MM.1S (cell line): ENCODE measurements around the gene ZNF710.

Source experiments
- DNase-seq: peaks from one replicate; pipeline ENCODE4 v3.0.0-alpha.2; 2015
- H2AFZ ChIP-seq: fragments of 300-600 bp; sonication (generic); 2 replicates; pipeline ENCODE4 v1.6.0; 2016; ENCODE audit warnings: antibody characterized with exemption, low read length
- H3F3A ChIP-seq: fragments of 300-600 bp; sonication (generic); 2 replicates; pipeline ENCODE4 v1.6.1; 2016; ENCODE audit warnings: mild to moderate bottlenecking, antibody characterized with exemption, low read length, moderate library complexity, mixed read lengths; ENCODE audit not compliant: insufficient read depth
- H3K27ac ChIP-seq: fragments of 300-600 bp; sonication (generic); 2 replicates; pipeline ENCODE4 v1.5.1; 2016; ENCODE audit warnings: mild to moderate bottlenecking, low read length
- H3K27me3 ChIP-seq: fragments of 300-600 bp; sonication (generic); replicated peaks from 2 replicates; pipeline ENCODE4 v1.6.0; 2016; ENCODE audit warnings: low read length; ENCODE audit not compliant: insufficient read depth
- H3K36me3 ChIP-seq: fragments of 300-600 bp; sonication (generic); replicated peaks from 2 replicates; pipeline ENCODE4 v1.6.1; 2016; ENCODE audit warnings: mild to moderate bottlenecking, low read length, mixed read lengths; ENCODE audit not compliant: insufficient read depth
- H3K4me1 ChIP-seq: fragments of 300-600 bp; sonication (generic); 2 replicates; pipeline ENCODE4 v1.6.1; 2016; ENCODE audit warnings: low read length, mixed read lengths
- H3K4me2 ChIP-seq: fragments of 300-600 bp; sonication (generic); 2 replicates; pipeline ENCODE4 v1.6.0; 2016; ENCODE audit warnings: low read depth, low read length
- H3K4me3 ChIP-seq: fragments of 300-600 bp; sonication (generic); 2 replicates; pipeline ENCODE4 v1.5.1; 2016; ENCODE audit warnings: low read length, mixed read lengths
- H3K79me2 ChIP-seq: fragments of 300-600 bp; sonication (generic); 2 replicates; pipeline ENCODE4 v1.6.1; 2016; ENCODE audit warnings: mixed run types, low read length, mixed read lengths
- H3K9ac ChIP-seq: fragments of 300-600 bp; sonication (generic); 2 replicates; pipeline ENCODE4 v1.6.1; 2016; ENCODE audit warnings: low read length, mixed read lengths
- H3K9me2 ChIP-seq: fragments of 300-600 bp; sonication (generic); replicated peaks from 2 replicates; pipeline ENCODE4 v1.6.1; 2016; ENCODE audit warnings: mild to moderate bottlenecking, low read length, mixed read lengths; ENCODE audit not compliant: insufficient read depth
- H3K9me3 ChIP-seq: fragments of 300-600 bp; sonication (generic); replicated peaks from 2 replicates; pipeline ENCODE4 v1.6.1; 2016; ENCODE audit warnings: mild to moderate bottlenecking, low read length, mixed read lengths; ENCODE audit not compliant: insufficient read depth
- H4K20me1 ChIP-seq: fragments of 300-600 bp; sonication (generic); 2 replicates; pipeline ENCODE4 v1.6.1; 2016; ENCODE audit warnings: mild to moderate bottlenecking, low read length, moderate library complexity, mixed read lengths; ENCODE audit not compliant: insufficient read depth
- CTCF ChIP-seq: fragments of 300-600 bp; sonication (generic); IDR thresholded peaks from 2 replicates; pipeline ENCODE4 v1.5.1; 2016; ENCODE audit warnings: antibody characterized with exemption, low read length, mixed read lengths
- EZH2 ChIP-seq: fragments of 300-600 bp; sonication (generic); optimal IDR thresholded peaks from 2 replicates; pipeline ENCODE3; 2017; ENCODE audit warnings: low read depth, mild to moderate bottlenecking, antibody characterized with exemption, low read length, mixed read lengths
- EZH2phosphoT487 ChIP-seq: fragments of 300-600 bp; sonication (generic); IDR thresholded peaks from 2 replicates; pipeline ENCODE4 v1.6.1; 2018; ENCODE audit warnings: antibody characterized with exemption, low read length

ZNF710 gene

GRCh38 chr15:90000186-90001001, 730 bp upstream of the ZNF710 start:
- TF ChIP-seq EZH2phosphoT487 = no peak
- TF ChIP-seq CTCF = no peak
- no peak for TF ChIP-seq EZH2
- Histone ChIP-seq H3K27ac (peak overlapping the region; percentile 39; the same call in 1 of the 2 replicates), H3K4me1 (peaks cover 4% of the 10 kb centered on the region; the same call in 1 of the 2 replicates), H3K79me2 (peaks cover 30% of the 10 kb centered on the region), H3K4me2 (peak overlapping the region; percentile 59), H3K9ac (peak overlapping the region; percentile 76), H3K36me3 (no peaks in the 10 kb centered on the region), H3K9me2 (no peaks in the 10 kb centered on the region), H3K27me3 (no peaks in the 10 kb centered on the region), H4K20me1 (no peaks in the 10 kb centered on the region), H3K4me3 (peak overlapping the region; percentile 89), H3K9me3 (no peaks in the 10 kb centered on the region), H3F3A (peaks cover 13% of the 10 kb centered on the region; the same call in 1 of the 2 replicates), H2AFZ (peak overlapping the region; percentile 44)
- DNase-seq = no peak

- DNase-seq = peak; percentile 74
- Histone ChIP-seq H3K9me2 (no peaks in the 10 kb centered on the region), H3F3A (peaks cover 13% of the 10 kb centered on the region; the same call in 1 of the 2 replicates), H4K20me1 (no peaks in the 10 kb centered on the region), H3K9me3 (no peaks in the 10 kb centered on the region), H3K9ac (peak overlapping the region; percentile 73), H3K79me2 (peaks cover 45% of the 10 kb centered on the region), H3K4me2 (0 out of 2 replicates have a peak overlapping the region, but pooled peaks have one; percentile 52), H3K4me1 (peaks cover 8% of the 10 kb centered on the region; the same call in 1 of the 2 replicates), H3K27me3 (no peaks in the 10 kb centered on the region), H3K27ac (peak overlapping the region; percentile 30; the same call in 1 of the 2 replicates), H3K4me3 (peak overlapping the region; percentile 68), H3K36me3 (no peaks in the 10 kb centered on the region), H2AFZ (no peak overlapping the region)
- TF ChIP-seq EZH2 (no peak), EZH2phosphoT487 (no peak), CTCF (no peak)
These were observed 731 bp downstream of the ZNF710 start for GRCh38 chr15:90001683-90002427.

GRCh38 chr15:90002428-90002844, 1.3 kb downstream of the ZNF710 start:
- H3K79me2 ChIP-seq = peaks cover 51% of the 10 kb centered on the region
- TF ChIP-seq EZH2phosphoT487 (no peak), EZH2 (no peak), CTCF (no peak)
- no peaks in the 10 kb centered on the region for H3K9me2 ChIP-seq
- no peaks in the 10 kb centered on the region for H3K36me3 ChIP-seq
- no peak overlapping the region for H3K27ac ChIP-seq
- H3K4me1 ChIP-seq = peaks cover 14% of the 10 kb centered on the region; the same call in 1 of the 2 replicates
- peak overlapping the region; percentile 64; the same call in 1 of the 2 replicates for H3K9ac ChIP-seq
- H2AFZ ChIP-seq = peak overlapping the region; percentile 39
- H3K4me2 ChIP-seq = peak overlapping the region; percentile 52; the same call in 1 of the 2 replicates
- peak; percentile 45 for DNase-seq
- peak overlapping the region; percentile 68 for H3K4me3 ChIP-seq
- H4K20me1 ChIP-seq = no peaks in the 10 kb centered on the region
- peaks cover 13% of the 10 kb centered on the region; the same call in 1 of the 2 replicates for H3F3A ChIP-seq
- H3K27me3 ChIP-seq = no peaks in the 10 kb centered on the region
- no peaks in the 10 kb centered on the region for H3K9me3 ChIP-seq
